ENCODE data around the gene NDUFS1. TPM values are rescaled to one million over a fixed set of nuclear protein-coding genes. Genes with fewer than 3 reads are reported as not detected.

The NDUFS1 gene
- total and polyA plus RNA-seq, 12 donors = 53.8 to 670 (median 550) TPM

DNA sequence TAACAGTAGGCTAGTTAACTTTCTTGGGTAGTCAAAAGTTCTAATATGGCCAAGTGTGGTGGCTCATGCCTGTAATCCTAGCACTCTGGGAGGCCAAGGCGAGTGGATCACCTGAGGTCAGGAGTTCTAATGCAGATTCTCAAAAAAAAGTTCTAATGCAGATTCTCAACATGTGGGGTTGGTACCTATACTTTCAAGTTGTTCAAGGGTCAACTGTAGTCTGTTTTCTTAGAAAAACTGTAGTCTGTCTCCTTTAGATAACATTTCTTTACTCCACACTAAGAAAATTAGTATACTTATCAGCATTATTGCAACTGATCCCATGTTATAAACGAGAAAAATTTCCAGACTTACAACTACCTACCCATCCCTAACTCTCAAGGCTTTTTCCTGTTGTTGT lies 89.8 kb downstream of the NDUFS1 start:
- no peaks in the 10 kb centered on the region for H3K27me3 ChIP-seq
- peaks cover 0 to 19% (median 0%) of the 10 kb centered on the region in 9 donors for H3K4me1 ChIP-seq
- no peak for DNase-seq
- H3K4me3 ChIP-seq = no peak overlapping the region
- H3K9me3 ChIP-seq = no peaks in the 10 kb centered on the region
- TF ChIP-seq, protein P1, sequence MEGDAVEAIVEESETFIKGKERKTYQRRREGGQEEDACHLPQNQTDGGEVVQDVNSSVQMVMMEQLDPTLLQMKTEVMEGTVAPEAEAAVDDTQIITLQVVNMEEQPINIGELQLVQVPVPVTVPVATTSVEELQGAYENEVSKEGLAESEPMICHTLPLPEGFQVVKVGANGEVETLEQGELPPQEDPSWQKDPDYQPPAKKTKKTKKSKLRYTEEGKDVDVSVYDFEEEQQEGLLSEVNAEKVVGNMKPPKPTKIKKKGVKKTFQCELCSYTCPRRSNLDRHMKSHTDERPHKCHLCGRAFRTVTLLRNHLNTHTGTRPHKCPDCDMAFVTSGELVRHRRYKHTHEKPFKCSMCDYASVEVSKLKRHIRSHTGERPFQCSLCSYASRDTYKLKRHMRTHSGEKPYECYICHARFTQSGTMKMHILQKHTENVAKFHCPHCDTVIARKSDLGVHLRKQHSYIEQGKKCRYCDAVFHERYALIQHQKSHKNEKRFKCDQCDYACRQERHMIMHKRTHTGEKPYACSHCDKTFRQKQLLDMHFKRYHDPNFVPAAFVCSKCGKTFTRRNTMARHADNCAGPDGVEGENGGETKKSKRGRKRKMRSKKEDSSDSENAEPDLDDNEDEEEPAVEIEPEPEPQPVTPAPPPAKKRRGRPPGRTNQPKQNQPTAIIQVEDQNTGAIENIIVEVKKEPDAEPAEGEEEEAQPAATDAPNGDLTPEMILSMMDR (IDR thresholded peaks at IDR 0.05) = no peak
- WGBS, 2 donors = 88 to 91% methylated on average over 2 of the region's 2 CpGs
- H3K27ac ChIP-seq = no peak overlapping the region
- H3K36me3 ChIP-seq = peaks cover 0 to 9% (median 0%) of the 10 kb centered on the region in 9 donors
- no peak for ATAC-seq
- intact Hi-C loops (cut with DNase I) = no loop called here

DNA sequence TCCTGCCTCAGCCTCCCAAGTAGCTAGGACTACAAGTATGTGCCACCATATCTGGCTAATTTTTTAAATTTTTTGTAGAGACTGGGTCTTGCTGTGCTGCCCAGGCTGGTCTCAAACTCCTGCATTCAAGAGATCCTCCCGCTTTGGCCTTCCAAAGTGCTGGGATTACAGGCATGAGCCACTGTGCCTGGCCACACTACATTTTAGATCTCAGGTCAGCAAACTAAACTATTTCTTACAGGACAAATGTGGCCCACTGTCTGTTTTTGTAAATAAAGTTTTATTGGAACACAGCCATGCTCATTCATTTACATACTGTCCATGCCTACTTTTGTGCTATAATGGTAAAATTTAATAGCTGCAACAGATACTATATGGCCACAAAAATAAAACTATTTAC lies 91.0 kb downstream of the NDUFS1 start:
- intact Hi-C loops (cut with DNase I) = no loop called here
- DNase-seq (no peak), ATAC-seq (no peak)
- H3K36me3 ChIP-seq = peaks cover 0 to 10% (median 2%) of the 10 kb centered on the region in 9 donors
- no peak overlapping the region for H3K27ac ChIP-seq
- H3K4me1 ChIP-seq = peaks cover 0 to 16% (median 0%) of the 10 kb centered on the region in 9 donors
- TF ChIP-seq, protein P1 (IDR thresholded peaks at IDR 0.05) = no peak
- no peak overlapping the region for H3K4me3 ChIP-seq
- H3K27me3 ChIP-seq = no peaks in the 10 kb centered on the region
- 98 to 100% methylated on average over 1 of the region's 1 CpG for WGBS, 2 donors
- no peaks in the 10 kb centered on the region for H3K9me3 ChIP-seq

Other genes with a start within 250 kb of the NDUFS1 start
- gene INO80D, start 73.3 kb downstream of the NDUFS1 start, total RNA-seq = 10 to 100 TPM; 12.5 to 26.3 (median 16.4) TPM
- gene INO80D, start 73.3 kb downstream of the NDUFS1 start, polyA plus RNA-seq = 1 to 10 TPM; 1.1 to 3.7 TPM
- 100 to 1,000 TPM; 218 to 306 (median 228) TPM for gene EEF1B2, start 451 bp upstream of the NDUFS1 start, total RNA-seq
- gene EEF1B2, start 451 bp upstream of the NDUFS1 start, polyA plus RNA-seq = 100 to 1,000 TPM; 205 to 813 TPM
- gene ZDBF2, start 115.2 kb upstream of the NDUFS1 start, total RNA-seq = 10 to 100 TPM in 6 of 10 donors, 1 to 10 TPM in 4; 7.0 to 15.6 (median 10.9) TPM
- 1 to 10 TPM in 1 of 2 donors, under 1 TPM in 1; 0.72 to 2.3 TPM for gene ZDBF2, start 115.2 kb upstream of the NDUFS1 start, polyA plus RNA-seq

Measured in heart right ventricle (tissue), 16 donors.